GM19193 (cell line): ENCODE measurements around the gene ASPN.

Experiments
- POLR2A ChIP-seq: IDR thresholded peaks from 4 replicates; pipeline ENCODE4 v1.6.1; 2011; ENCODE audit not compliant: insufficient read depth, insufficient read length; ENCODE audit errors: extremely low read depth

Gene ASPN

DNA sequence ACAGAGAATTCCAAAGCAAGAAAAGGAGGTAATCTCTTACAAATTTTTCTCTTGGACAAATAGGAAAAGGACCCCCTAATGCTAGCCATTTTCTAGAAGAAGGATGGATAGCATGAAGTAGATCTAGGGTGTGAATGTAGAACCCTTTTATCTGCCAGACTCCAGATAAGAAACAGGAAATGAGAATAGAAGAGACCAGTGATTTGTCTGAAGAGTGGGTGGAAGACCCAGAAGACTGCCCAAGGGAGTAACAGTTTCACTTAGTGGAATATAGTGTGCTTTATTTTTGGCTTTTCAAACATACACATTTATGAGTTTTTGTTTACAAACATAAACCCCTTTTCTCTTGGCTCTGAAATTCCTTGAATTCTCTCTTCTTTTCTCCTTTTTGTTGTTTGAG lies 28.4 kb upstream of the ASPN start:
- no peak for TF ChIP-seq POLR2A

GRCh38 chr9:92509050-92509449 lies 26.7 kb upstream of the ASPN start:
- no peak for TF ChIP-seq POLR2A

DNA sequence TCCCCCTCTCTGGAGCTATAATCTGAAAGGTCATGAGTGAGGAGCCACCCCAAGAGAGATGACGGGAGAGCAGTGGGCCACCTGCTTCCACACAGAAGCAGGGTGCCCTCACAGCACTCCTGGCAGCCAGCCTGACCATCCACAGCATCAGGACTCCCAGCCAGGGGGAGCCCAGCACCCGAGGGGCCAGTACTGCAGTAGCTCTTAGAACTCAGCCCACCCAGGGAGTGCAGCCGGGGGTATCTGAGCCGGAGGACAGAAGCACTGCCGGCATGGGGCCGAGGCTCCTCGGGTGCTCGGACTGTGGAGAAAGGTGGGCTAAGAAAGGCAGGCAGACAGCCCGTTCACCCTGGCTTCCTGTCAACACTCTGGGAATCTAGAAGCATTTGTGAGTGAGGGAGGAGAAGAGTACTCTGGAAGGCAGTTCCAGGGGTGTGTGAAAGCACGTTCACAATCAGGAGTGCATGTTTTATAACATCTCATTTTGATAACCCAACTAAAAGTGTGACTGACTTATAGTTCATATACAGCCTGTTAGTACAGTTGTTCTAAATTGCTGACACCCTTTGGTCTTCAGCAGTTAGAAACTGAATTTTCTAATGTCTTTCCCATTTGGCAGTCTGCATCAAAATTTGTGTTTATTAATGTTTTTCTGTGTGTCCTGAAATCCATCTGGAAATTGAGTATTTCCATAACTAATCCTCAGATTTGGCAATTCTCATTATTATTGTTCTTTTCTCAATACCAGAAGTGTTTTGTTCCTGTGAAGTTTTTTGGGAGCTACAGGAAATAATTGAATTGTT lies 25.9 kb upstream of the ASPN start:
- no peak for TF ChIP-seq POLR2A

GRCh38 chr9:92507496-92507895 lies 25.2 kb upstream of the ASPN start:
- TF ChIP-seq POLR2A, result no peak

DNA sequence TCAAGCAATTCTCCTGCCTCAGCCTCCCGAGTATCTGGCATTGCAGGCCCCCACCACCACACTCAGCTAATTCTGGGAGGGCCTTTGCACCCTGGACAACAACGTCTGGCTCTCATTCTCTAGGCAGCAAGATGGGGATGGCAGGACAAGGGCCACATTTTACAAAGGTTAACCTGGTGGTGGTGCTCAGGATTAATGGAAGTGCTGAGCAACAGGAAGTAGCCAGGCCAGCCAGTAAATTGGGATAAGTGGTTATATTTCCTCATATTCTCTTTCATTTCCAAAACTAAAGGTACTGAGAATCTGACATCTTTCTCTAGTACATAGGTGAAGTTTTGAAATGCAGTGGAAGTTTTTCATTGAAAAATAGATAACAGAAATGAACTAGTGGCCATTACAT lies 24.7 kb upstream of the ASPN start:
- TF ChIP-seq POLR2A, result no peak

DNA sequence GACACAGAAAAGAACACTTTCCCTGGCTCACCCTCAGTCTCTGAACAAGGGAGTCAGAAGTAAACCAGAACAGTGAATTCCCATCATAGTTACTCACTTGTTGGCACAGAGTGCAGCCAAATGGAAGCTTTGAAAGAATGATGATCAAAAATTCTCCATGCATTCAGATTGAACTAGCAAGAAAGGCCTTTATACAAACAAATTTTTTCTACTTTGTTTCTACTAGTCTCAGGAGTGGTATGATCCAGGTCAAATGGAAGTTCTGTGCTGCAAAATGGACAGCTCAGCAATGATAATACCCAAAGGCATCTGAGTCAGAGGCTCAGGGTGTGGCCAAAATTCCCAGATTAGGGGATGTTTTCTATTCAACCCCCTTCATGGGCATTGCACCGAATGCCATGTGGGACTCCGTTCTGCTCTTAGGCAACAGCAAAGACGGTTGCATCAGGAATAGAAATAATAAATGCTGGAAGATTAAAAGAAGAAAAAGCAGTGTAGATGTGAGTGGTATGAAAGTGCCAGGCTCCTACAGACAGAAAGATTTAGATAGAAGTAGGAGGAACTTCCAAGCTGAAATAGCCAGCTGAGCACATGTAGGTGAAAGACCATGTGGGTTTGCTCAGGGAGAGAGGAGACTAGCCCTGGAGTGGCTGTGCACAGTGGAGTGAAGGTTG lies 24.0 kb upstream of the ASPN start:
- TF ChIP-seq POLR2A, result no peak

DNA sequence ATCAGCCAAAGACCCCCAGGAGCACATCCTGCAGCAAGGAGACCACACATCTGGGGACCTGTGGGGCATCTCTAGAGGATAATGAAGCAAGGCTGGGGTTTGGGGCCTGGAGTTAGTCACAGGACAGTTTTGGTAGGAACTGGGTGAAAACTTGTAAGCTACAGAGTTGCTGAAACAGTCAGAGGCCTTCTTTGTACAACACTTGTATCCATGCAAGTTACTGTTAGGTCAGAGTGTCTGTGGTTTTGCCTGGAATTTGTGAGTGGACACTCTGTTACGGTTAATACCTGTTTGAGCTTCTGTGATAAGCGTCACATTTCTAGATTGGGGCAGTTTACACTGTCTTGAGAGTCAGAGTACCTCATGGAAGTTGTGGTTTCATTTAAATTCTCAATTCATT lies 22.6 kb upstream of the ASPN start:
- TF ChIP-seq POLR2A, result no peak

- no peak for TF ChIP-seq POLR2A
Observed at GRCh38 chr9:92503156-92503555, 20.9 kb upstream of the ASPN start.

DNA sequence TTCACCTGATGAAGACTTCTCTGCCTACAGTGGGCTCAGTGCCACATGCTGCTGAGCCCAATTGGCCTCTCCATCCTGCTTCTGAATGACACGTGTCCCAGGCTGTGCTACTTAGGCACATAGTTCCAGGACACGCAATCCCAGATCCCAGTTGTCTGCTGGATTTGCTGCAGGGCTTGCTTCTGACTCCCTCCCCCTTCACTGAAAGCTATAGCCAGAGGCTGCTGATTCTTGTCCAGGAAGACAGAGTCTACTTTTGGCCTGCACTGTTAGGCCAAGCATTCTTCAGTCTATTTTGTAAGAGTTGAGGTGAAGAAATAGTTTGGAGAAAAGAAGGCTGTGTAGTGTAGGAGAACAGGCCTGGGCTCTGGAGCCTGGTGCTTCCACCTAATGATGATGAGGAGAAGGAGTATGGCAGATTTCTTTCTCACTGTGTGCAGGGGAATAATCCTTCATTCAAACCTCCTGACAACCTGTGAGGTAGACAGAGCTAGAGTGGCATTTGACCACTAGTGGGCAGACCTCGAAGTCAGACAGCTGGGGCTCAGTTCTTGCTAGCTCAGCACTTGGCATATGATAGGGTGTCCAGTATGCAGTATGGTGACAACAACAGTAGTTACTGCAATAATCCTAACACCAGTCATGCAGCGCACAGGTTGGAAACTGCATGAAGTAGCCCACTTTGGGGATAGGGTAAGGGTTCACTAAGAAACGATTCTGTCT lies 19.5 kb upstream of the ASPN start:
- TF ChIP-seq POLR2A, result no peak

GRCh38 chr9:92500725-92501124 lies 18.4 kb upstream of the ASPN start:
- no peak for TF ChIP-seq POLR2A

GRCh38 chr9:92499701-92500100 lies 17.4 kb upstream of the ASPN start:
- no peak for TF ChIP-seq POLR2A

- TF ChIP-seq POLR2A, result no peak
Observed at GRCh38 chr9:92496396-92497176, 14.3 kb upstream of the ASPN start.

- TF ChIP-seq POLR2A, result no peak
Observed at GRCh38 chr9:92494856-92495255, 12.6 kb upstream of the ASPN start.

DNA sequence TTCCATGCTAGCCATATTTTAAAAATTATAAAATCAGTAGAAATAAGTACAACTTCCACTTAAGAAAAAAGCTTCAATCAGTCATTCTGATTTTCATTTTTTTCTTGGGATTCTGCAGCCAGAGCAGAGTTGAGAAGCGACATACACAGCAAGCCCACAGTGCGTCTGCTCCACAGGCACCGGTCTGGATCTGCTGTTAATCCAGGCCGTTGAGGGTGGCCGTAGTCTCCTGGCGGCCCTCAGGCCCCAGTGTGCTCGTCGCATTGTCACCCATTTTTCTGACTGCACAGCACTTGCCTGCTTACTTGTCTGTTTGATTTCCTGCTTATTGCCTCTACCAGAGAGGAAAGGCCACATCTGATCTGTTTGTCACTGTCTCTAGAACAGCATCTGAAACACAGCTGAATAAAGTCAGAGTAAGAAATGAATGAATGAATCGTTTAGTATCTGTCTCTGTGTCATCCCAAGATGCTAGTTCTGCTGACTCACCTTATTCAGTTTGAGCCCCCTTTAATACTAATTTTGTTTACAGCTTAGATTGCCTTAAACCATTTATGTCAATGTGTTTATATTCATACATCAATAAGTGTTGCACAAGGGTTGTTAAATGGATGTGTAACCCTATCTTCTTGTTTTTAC lies 11.6 kb upstream of the ASPN start:
- TF ChIP-seq POLR2A, result no peak
